Mucosa of stomach (tissue), 1 donor: ENCODE data around the gene RBM14.
"Not testable (repeated sequence)": the region's sequence is repeated elsewhere in the genome, so short reads cannot be mapped to it uniquely, and the experiment has no call there.

Experiments used
- H3K27me3 ChIP-seq: one replicate; pipeline ENCODE4 v1.7.0; 2013; ENCODE audit warnings: mild to moderate bottlenecking, low read length; ENCODE audit not compliant: control insufficient read depth, insufficient read depth
- H3K36me3 ChIP-seq: one replicate; pipeline ENCODE4 v1.7.0; 2013; ENCODE audit warnings: low read length; ENCODE audit not compliant: control insufficient read depth, insufficient read depth
- H3K4me1 ChIP-seq: one replicate; pipeline ENCODE4 v1.7.0; 2013; ENCODE audit warnings: mild to moderate bottlenecking, low read length; ENCODE audit not compliant: control insufficient read depth, insufficient read depth
- H3K4me3 ChIP-seq: one replicate; pipeline ENCODE4 v1.7.0; 2013; ENCODE audit warnings: low read length
- H3K9ac ChIP-seq: one replicate; pipeline ENCODE4 v1.7.0; 2013; ENCODE audit warnings: mild to moderate bottlenecking, low read length, moderate library complexity
- H3K9me3 ChIP-seq: one replicate; pipeline ENCODE4 v1.7.0; 2013; ENCODE audit warnings: mild to moderate bottlenecking, low read length, moderate library complexity; ENCODE audit not compliant: control insufficient read depth
- donor health status: Pancreatic carcinoma.

Gene RBM14, protein sequence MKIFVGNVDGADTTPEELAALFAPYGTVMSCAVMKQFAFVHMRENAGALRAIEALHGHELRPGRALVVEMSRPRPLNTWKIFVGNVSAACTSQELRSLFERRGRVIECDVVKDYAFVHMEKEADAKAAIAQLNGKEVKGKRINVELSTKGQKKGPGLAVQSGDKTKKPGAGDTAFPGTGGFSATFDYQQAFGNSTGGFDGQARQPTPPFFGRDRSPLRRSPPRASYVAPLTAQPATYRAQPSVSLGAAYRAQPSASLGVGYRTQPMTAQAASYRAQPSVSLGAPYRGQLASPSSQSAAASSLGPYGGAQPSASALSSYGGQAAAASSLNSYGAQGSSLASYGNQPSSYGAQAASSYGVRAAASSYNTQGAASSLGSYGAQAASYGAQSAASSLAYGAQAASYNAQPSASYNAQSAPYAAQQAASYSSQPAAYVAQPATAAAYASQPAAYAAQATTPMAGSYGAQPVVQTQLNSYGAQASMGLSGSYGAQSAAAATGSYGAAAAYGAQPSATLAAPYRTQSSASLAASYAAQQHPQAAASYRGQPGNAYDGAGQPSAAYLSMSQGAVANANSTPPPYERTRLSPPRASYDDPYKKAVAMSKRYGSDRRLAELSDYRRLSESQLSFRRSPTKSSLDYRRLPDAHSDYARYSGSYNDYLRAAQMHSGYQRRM

DNA sequence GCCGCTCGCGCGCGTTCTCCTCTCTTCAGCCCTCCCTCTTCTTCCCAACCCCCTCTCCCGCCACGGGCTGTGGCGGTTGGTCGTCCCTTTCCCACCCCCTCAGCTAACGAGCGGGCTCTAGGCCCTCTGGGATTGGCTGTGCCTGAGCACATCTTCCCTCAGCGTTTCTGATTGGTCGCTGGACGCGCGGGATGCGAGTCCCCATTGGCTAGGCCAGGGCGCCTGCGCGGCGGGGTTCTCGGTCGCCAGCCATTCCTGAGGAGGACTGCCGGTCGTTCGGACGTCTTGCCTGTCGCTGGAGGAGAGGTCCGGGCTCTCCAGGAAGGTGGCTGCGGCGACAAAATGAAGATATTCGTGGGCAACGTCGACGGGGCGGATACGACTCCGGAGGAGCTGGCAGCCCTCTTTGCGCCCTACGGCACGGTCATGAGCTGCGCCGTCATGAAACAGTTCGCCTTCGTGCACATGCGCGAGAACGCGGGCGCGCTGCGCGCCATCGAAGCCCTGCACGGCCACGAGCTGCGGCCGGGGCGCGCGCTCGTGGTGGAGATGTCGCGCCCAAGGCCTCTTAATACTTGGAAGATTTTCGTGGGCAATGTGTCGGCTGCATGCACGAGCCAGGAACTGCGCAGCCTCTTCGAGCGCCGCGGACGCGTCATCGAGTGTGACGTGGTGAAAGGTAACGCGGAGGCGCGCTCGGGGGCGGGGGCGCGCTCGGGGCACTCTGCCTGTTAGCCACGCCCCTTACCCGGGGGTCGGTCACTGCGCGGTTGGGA is at the start of gene RBM14:
TSS of gene RBM14 (plus strand) at position 252 of the 776 bp plus-strand sequence. CDS start at position 343, 91 bp downstream.
- no peaks in the 10 kb centered on the region for H3K27me3 ChIP-seq
- no peaks in the 10 kb centered on the region for H3K36me3 ChIP-seq
- H3K9ac ChIP-seq = peak within 1 kb of the TSS; percentile 95
- peak within 1 kb of the TSS; percentile 77 for H3K4me3 ChIP-seq
- no peaks in the 10 kb centered on the region for H3K9me3 ChIP-seq
- peaks cover 23% of the 10 kb centered on the region for H3K4me1 ChIP-seq

DNA sequence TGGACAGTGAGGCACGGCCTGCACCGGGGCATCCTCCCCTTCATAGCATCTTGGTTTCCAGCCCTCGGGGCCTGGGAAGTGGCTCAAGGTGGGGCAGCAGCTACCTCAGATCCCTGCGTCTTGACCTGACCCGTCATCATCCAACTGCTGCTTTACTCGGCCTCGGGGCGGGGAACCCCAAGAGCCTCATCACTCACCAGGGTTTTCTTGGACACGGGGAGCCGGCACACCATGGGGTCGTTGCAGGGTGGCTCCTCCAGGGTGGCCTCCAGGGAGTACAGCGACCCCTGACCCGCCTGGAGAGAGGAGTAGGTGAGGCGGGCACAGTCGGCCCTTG is 48.7 kb upstream of the RBM14 start:
- H3K9ac ChIP-seq = peak overlapping the region; percentile 50

DNA sequence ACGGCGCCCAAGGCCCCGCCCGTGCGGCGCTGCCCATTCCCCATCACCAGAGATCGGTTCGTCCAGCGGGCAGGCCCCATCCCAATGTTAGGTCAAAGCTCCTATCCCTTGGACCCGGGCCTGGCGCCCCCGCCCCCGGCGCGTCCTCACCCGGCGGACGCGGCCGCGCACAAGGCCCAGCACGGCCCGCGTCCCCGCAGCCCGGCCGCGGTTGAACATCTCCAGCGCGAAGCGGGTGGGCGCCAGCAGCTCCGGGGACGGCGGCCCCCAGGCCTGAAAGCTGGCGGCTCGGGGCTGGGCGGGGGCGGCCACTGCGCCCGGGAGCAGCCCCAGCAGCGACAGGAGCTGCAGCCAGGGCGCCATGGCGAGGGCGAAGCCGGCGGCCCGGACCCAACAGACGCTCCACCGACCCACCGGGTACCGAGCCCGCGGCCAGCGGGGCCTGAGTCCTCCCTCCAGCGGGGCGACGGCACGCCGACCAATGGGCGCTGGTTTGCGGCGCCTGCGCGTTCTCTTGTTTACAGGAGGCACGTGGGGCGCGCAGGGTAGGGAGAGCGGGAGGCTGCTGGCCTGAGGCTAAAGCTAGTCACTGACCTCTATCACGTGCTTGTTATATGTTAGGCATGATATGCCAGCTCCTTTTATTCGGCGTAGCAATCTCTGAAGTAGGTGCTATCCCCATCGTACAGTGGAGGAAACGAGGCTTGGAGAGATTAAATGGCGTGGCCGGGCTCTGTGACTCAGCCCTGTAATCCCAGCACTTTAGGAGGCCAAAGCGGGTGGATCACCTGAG is 48.1 kb upstream of the RBM14 start, which contains the start of gene CTSF:
TSS of gene CTSF (minus strand) at position 483 of the 793 bp plus-strand sequence. CDS start at position 363, 120 bp downstream.
- H3K9me3 ChIP-seq = no peaks in the 10 kb centered on the region

More for the DNA sequence above, 48.7 kb upstream of the RBM14 start:
- Histone ChIP-seq H3K4me3 (no peak overlapping the region), H3K36me3 (no peaks in the 10 kb centered on the region), H3K4me1 (peaks cover 8% of the 10 kb centered on the region), H3K9me3 (no peaks in the 10 kb centered on the region), H3K27me3 (peaks cover 9% of the 10 kb centered on the region)

DNA sequence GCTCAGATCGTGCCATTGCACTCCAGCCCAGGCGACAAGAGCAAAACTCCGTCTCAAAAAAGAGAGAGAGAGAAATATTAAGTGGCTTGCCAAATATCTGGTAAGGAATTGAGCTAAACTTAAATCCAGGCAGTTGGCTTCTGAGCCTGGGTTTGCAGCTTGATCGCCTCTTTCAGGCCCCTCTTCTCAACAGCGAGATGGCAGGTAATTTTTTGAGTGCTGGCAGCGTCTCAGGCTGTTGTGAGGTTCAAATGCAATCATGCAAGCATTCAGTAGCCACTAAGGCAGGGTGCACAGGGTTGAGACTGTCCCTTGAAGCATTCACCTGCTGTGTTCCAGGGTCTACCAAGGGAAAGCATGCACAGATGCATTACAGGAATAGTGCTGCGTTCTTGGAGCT is 47.4 kb upstream of the RBM14 start:
- no peak overlapping the region for H3K9ac ChIP-seq
- H3K4me3 ChIP-seq = no peak overlapping the region

More for the DNA sequence above, 48.1 kb upstream of the RBM14 start, which contains the start of gene CTSF:
- peaks cover 8% of the 10 kb centered on the region for H3K4me1 ChIP-seq
- H3K27me3 ChIP-seq = peaks cover 9% of the 10 kb centered on the region
- no peaks in the 10 kb centered on the region for H3K36me3 ChIP-seq
- peak within 1 kb of the TSS; percentile 28 for H3K4me3 ChIP-seq
- peak within 1 kb of the TSS; percentile 50 for H3K9ac ChIP-seq

DNA sequence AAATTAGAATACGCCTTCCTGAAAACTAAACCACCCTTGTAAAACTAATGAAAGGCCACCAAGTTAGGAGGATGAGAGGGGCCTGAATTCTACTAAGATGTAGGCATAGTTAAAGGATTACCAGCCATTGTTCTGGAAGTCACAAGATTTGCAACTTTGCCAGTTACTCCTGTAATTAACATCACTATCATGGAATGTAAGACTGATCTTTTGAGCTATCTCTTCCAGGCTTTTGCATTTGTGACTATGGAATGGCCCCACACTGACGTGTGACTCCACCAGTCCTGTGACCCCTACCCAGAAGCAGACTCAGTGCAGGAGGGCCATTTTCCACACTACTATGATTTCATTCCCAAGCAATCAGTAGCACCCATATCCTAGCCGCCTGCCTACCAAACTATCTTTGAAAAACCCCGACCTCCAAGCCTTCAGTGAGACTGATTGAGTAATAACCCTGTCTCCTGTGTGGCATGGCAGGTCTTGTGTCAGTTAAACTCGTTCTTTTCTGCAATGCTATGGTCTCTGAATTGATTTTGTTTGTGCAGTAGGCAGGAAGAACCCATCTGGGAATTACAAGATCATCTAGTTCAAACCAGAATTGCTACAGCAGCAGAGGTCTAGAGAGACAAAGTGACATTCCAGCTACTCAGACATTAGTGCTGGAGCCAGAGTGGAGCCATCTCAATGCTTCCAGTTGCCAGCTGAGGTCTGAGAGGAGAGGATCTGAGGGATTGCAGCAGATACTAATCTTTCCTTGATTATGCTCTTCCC is 46.2 kb upstream of the RBM14 start:
- Histone ChIP-seq H3K9ac (no peak overlapping the region), H3K4me3 (no peak overlapping the region), H3K9me3 (no peaks in the 10 kb centered on the region), H3K36me3 (no peaks in the 10 kb centered on the region), H3K4me1 (peaks cover 8% of the 10 kb centered on the region), H3K27me3 (peaks cover 9% of the 10 kb centered on the region)

More for the DNA sequence above, 47.4 kb upstream of the RBM14 start:
- Histone ChIP-seq H3K9me3 (no peaks in the 10 kb centered on the region), H3K36me3 (no peaks in the 10 kb centered on the region), H3K27me3 (peaks cover 9% of the 10 kb centered on the region), H3K4me1 (peaks cover 8% of the 10 kb centered on the region)

DNA sequence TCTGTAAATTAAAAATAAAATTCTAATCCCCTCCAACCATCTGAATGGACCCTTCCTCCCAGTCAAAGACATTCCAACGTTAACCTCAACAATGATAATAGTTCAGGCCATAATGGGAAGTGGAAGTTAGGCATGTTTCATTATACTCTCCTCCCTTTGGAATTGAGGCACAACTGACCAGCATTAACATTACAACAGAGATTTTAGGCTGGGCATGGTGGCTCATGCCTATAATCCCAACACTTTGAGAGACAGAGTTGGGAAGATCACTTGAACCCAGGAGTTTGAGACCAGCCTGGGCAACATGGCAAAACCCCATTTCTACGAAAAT is 45.6 kb upstream of the RBM14 start:
- H3K9ac ChIP-seq = no peak overlapping the region
- H3K9me3 ChIP-seq = no peaks in the 10 kb centered on the region
- H3K4me3 ChIP-seq = no peak overlapping the region
- H3K27me3 ChIP-seq = peaks cover 9% of the 10 kb centered on the region
- H3K4me1 ChIP-seq = peaks cover 8% of the 10 kb centered on the region
- no peaks in the 10 kb centered on the region for H3K36me3 ChIP-seq

DNA sequence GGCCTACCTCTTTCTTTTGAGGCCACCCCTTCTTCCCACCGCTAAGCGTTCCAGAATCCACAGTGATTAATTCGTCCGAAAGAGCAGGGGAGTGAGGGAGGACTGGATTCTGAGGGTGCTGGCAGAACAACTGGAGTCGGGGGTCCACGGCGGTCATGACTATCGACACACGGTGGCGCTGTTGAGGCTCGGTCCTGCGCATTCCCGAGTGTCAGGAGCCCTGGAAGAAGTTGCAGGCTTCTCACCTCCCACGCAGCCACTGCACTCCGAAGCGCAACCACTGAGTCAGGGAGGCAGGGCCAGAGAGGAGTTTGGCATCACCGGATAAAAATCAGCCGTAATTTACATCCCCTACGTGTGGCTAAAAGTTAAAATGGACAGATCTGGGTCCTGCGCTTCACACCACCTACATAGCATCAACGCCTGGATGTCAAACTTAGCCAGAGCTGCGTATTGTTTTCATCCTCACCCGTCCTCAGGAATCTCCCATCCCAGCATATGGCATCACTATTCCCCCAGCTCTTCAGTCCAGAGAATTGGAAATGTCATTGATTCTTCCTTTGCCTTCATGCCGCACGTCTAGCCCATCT is 37.3 kb upstream of the RBM14 start:
- peaks cover 3% of the 10 kb centered on the region for H3K4me1 ChIP-seq
- peaks cover 4% of the 10 kb centered on the region for H3K27me3 ChIP-seq
- H3K36me3 ChIP-seq = no peaks in the 10 kb centered on the region
- H3K9ac ChIP-seq = no peak overlapping the region
- no peak overlapping the region for H3K4me3 ChIP-seq
- H3K9me3 ChIP-seq = no peaks in the 10 kb centered on the region

DNA sequence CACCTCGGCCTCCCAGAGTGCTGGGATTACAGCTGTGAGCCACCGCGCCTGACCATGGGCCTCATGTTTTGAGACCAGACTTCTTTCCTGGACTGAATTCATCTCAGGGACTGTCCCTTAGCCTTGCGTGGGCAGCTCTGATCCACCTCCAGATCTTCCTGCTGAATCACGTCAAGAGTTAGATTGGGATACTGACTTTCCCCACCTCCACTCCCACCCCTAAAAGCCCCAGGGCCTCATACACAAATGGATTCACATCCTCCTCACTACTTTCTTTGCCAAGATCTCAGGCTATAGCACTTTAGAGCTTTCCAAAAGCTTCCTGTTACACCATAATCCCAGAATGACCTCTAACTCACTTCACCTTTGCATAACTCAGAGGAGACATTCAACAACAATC is 35.6 kb upstream of the RBM14 start:
- no peaks in the 10 kb centered on the region for H3K36me3 ChIP-seq
- no peak overlapping the region for H3K9ac ChIP-seq
- no peak overlapping the region for H3K4me3 ChIP-seq
- H3K27me3 ChIP-seq = peaks cover 4% of the 10 kb centered on the region
- H3K4me1 ChIP-seq = peaks cover 3% of the 10 kb centered on the region
- H3K9me3 ChIP-seq = no peaks in the 10 kb centered on the region

DNA sequence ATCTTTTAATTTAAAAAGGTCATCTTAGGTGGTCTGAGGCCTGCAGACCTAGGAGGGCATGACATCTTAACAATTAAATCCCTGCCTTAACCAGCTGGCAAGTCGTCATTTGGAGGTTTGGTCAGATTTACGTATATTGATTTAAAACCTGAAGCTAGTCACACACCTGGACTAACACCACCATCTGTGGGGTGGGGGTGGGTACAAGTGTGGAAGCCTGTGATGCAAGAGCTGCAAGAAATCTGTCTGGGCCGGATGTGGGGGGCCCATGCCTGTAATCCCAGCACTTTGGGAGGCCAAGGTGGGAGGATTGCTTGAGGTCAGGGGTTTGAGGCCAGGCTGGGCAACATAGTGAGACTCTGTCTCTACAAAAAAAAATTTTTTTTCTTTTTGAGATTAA is 35.2 kb upstream of the RBM14 start:
- H3K27me3 ChIP-seq = peaks cover 4% of the 10 kb centered on the region
- H3K4me1 ChIP-seq = peaks cover 3% of the 10 kb centered on the region
- H3K9me3 ChIP-seq = no peaks in the 10 kb centered on the region
- H3K9ac ChIP-seq = no peak overlapping the region
- H3K4me3 ChIP-seq = no peak overlapping the region
- no peaks in the 10 kb centered on the region for H3K36me3 ChIP-seq

DNA sequence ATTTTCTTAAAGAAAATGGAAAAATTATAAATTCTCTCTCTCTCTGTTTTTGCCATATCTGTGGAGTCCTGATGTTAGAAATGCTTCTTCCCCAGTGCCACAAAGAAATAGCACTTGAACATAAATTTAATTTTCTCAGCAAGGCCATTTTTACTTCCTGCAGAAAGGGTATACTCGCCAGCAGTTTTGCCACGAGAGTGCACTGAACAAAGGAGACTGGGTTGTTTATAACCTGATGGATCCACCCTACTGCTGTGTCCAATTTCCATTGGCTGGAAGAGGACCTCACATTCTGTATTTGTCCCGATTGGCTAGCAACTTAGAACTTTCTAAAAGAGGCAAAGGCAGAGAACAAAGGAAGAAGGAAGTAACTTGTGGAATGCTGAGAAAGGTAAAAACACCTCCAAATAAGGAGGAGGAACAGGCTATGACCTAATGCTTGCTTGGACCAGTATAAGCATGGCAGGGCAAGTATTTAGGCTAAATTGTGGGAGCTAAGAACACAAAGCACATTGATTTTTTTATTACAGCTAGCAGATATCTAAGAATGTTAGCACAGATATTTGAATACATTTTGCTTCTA is 33.8 kb upstream of the RBM14 start:
- not testable (repeated sequence) for H3K9me3 ChIP-seq, H3K27me3 ChIP-seq, H3K4me1 ChIP-seq, H3K4me3 ChIP-seq, H3K9ac ChIP-seq, H3K36me3 ChIP-seq
